DND-41 (cell line): ENCODE results near the gene PSMC3.

Experiments
- EZH2 ChIP-seq: IDR thresholded peaks from 3 replicates; pipeline ENCODE4 v1.6.1; 2012; ENCODE audit warnings: borderline replicate concordance, low read depth, mild to moderate bottlenecking, moderate library complexity, low read length, inconsistent platforms; ENCODE audit not compliant: severe bottlenecking
- TF ChIP-seq, protein P1 (sequence below): IDR thresholded peaks from 2 replicates; pipeline ENCODE4 v1.5.1; 2012; ENCODE audit warnings: borderline replicate concordance, low read length, moderate library complexity, mild to moderate bottlenecking; ENCODE audit not compliant: poor library complexity, severe bottlenecking; ENCODE audit errors: extremely low read depth

DNA sequence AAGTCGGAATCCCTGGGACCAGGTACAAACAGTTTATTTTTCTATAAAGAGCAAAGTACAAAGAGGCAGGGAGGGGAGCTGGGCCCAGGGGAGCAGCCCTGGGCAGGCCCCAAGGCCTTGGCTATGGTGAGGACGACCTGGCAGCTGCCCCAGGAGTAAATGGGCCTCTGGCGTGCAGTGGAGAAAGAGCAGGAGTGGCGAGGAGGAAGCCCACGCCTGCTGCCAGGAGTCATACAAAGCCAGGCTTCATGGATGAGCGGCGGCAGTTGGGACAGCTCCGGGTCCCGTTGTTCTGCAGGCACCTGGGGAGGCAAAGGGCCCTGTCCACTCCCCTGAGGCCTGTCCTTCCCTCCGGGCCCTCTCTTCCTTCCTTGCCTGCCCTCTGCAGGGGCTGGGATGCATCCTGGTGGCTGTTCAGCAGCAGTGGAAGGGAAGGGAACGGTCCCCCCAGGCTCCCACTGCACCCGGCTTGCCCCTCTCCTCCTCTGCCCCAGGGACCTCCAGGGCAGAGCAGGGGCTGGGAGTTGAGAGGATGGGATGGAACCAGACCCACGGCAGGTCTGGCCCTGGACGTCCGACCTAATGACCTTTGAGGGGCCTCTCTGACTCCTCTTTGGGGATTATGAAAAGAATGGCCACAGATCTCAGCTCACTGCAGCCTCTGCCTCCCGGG, 11.6 kb upstream of the PSMC3 start:
- TF ChIP-seq, protein P1, sequence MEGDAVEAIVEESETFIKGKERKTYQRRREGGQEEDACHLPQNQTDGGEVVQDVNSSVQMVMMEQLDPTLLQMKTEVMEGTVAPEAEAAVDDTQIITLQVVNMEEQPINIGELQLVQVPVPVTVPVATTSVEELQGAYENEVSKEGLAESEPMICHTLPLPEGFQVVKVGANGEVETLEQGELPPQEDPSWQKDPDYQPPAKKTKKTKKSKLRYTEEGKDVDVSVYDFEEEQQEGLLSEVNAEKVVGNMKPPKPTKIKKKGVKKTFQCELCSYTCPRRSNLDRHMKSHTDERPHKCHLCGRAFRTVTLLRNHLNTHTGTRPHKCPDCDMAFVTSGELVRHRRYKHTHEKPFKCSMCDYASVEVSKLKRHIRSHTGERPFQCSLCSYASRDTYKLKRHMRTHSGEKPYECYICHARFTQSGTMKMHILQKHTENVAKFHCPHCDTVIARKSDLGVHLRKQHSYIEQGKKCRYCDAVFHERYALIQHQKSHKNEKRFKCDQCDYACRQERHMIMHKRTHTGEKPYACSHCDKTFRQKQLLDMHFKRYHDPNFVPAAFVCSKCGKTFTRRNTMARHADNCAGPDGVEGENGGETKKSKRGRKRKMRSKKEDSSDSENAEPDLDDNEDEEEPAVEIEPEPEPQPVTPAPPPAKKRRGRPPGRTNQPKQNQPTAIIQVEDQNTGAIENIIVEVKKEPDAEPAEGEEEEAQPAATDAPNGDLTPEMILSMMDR, result no peak
- no peak for TF ChIP-seq EZH2
